ENCODE data around the gene C1orf74.

DNA sequence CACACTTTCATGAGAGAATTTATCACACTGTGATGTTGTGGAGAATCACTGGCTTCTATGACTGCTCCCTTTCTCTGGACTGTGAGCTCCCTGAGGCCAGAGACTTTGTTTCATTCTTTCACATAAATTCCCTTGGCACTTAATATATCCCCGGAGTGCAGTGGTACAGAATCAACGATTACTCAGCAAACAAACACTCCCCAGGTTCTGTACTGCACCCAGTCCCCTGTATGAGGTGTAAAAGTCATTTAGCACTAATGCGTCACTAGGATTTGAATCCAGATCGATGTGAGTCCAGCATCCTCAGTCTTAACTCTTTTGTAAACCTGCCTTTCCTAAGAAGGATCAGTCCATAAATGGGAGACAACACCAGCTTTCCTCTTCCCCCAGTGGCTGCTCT, 36.6 kb upstream of the C1orf74 start:
- TF ChIP-seq, protein P1, sequence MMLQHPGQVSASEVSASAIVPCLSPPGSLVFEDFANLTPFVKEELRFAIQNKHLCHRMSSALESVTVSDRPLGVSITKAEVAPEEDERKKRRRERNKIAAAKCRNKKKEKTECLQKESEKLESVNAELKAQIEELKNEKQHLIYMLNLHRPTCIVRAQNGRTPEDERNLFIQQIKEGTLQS (IDR thresholded peaks at IDR 0.05) = no peak
- TF ChIP-seq, protein P2, sequence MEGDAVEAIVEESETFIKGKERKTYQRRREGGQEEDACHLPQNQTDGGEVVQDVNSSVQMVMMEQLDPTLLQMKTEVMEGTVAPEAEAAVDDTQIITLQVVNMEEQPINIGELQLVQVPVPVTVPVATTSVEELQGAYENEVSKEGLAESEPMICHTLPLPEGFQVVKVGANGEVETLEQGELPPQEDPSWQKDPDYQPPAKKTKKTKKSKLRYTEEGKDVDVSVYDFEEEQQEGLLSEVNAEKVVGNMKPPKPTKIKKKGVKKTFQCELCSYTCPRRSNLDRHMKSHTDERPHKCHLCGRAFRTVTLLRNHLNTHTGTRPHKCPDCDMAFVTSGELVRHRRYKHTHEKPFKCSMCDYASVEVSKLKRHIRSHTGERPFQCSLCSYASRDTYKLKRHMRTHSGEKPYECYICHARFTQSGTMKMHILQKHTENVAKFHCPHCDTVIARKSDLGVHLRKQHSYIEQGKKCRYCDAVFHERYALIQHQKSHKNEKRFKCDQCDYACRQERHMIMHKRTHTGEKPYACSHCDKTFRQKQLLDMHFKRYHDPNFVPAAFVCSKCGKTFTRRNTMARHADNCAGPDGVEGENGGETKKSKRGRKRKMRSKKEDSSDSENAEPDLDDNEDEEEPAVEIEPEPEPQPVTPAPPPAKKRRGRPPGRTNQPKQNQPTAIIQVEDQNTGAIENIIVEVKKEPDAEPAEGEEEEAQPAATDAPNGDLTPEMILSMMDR (IDR thresholded peaks at IDR 0.05; ENCODE audit: low read depth, low read length, missing input control) = no peak
- TF ChIP-seq FOXA2 (IDR thresholded peaks at IDR 0.05) (no peak), YY1 (IDR thresholded peaks at IDR 0.05) (no peak), TAF1 (conservative IDR thresholded peaks at IDR 0.05) (no peak), RAD21 (IDR thresholded peaks at IDR 0.05) (no peak), JUND (IDR thresholded peaks at IDR 0.05) (no peak), FOXA1 (IDR thresholded peaks at IDR 0.05) (no peak), SP1 (IDR thresholded peaks at IDR 0.05) (no peak), GABPA (IDR thresholded peaks at IDR 0.05 in 1 of 2, conservative IDR thresholded peaks at IDR 0.05 in 1 of 2) (no peak), HNF4A (conservative IDR thresholded peaks at IDR 0.05) (no peak), RXRA (IDR thresholded peaks at IDR 0.05) (no peak)
- TF ChIP-seq, protein P3, sequence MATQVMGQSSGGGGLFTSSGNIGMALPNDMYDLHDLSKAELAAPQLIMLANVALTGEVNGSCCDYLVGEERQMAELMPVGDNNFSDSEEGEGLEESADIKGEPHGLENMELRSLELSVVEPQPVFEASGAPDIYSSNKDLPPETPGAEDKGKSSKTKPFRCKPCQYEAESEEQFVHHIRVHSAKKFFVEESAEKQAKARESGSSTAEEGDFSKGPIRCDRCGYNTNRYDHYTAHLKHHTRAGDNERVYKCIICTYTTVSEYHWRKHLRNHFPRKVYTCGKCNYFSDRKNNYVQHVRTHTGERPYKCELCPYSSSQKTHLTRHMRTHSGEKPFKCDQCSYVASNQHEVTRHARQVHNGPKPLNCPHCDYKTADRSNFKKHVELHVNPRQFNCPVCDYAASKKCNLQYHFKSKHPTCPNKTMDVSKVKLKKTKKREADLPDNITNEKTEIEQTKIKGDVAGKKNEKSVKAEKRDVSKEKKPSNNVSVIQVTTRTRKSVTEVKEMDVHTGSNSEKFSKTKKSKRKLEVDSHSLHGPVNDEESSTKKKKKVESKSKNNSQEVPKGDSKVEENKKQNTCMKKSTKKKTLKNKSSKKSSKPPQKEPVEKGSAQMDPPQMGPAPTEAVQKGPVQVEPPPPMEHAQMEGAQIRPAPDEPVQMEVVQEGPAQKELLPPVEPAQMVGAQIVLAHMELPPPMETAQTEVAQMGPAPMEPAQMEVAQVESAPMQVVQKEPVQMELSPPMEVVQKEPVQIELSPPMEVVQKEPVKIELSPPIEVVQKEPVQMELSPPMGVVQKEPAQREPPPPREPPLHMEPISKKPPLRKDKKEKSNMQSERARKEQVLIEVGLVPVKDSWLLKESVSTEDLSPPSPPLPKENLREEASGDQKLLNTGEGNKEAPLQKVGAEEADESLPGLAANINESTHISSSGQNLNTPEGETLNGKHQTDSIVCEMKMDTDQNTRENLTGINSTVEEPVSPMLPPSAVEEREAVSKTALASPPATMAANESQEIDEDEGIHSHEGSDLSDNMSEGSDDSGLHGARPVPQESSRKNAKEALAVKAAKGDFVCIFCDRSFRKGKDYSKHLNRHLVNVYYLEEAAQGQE (IDR thresholded peaks at IDR 0.05) = no peak
- TF ChIP-seq, protein P4, sequence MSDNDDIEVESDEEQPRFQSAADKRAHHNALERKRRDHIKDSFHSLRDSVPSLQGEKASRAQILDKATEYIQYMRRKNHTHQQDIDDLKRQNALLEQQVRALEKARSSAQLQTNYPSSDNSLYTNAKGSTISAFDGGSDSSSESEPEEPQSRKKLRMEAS (IDR thresholded peaks at IDR 0.05) = no peak
